D721Med (cell line): ENCODE results near the gene ZCCHC7.
A peak's percentile ranks its signal among the peaks of the same experiment; 100 is the strongest.

Source experiments
- DNase-seq: peaks from one replicate; pipeline ENCODE4 v3.0.0; 2011; ENCODE audit warnings: low spot score; ENCODE audit not compliant: insufficient read length
- FAIRE-seq: peaks from 2 replicates; lab custom pipeline; 2011; peaks lifted over from hg19 to GRCh38; lab: Jason Lieb, UNC
- TF ChIP-seq, protein P1 (sequence below): IDR thresholded peaks from 2 replicates; pipeline ENCODE4 v1.5.1; 2012; ENCODE audit warnings: mild to moderate bottlenecking, control low read depth; ENCODE audit not compliant: insufficient read depth; ENCODE audit errors: missing control alignments

Gene ZCCHC7

DNA sequence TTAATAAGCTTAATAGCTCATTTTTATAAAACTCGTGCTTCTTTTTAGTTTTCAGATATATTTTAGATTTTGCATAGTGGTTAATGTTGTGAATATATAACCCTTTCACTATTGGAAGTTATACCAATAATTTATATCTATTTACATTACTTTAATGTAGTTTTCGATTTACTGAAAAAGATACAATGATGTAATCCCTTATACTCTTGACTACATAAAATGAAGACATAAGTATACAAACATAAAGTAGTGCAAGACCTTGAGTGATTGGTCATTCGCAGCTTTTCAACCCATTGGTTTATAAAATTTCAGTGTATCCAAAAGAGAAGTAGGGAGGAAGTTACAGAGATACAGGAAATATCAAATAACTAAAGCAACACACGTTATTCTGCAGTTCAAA, 217.8 kb downstream of the ZCCHC7 start:
- peak; percentile 67 for FAIRE-seq
- TF ChIP-seq, protein P1, sequence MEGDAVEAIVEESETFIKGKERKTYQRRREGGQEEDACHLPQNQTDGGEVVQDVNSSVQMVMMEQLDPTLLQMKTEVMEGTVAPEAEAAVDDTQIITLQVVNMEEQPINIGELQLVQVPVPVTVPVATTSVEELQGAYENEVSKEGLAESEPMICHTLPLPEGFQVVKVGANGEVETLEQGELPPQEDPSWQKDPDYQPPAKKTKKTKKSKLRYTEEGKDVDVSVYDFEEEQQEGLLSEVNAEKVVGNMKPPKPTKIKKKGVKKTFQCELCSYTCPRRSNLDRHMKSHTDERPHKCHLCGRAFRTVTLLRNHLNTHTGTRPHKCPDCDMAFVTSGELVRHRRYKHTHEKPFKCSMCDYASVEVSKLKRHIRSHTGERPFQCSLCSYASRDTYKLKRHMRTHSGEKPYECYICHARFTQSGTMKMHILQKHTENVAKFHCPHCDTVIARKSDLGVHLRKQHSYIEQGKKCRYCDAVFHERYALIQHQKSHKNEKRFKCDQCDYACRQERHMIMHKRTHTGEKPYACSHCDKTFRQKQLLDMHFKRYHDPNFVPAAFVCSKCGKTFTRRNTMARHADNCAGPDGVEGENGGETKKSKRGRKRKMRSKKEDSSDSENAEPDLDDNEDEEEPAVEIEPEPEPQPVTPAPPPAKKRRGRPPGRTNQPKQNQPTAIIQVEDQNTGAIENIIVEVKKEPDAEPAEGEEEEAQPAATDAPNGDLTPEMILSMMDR, result no peak
- DNase-seq, result no peak

DNA sequence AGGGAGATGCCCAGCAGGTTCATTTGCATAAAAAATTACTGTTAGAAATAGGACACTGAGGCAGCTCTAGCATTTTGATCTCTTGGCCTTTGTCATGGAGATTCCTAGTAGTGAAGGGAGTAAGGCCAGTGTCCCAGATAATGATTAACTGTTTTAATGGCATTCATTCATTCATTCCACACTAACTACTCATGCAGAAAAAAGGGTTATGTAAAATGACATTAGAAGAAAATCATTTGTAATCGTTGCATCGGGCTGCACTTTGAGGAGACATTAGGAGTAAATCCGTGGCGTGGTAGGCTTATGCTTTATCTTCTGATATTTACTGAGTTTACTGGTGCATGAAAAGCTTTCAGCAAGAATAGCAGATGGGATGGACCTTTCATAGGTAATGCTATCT, 219.5 kb downstream of the ZCCHC7 start:
- DNase-seq, result no peak
- FAIRE-seq, result peak; percentile 95
- TF ChIP-seq, protein P1, result no peak

DNA sequence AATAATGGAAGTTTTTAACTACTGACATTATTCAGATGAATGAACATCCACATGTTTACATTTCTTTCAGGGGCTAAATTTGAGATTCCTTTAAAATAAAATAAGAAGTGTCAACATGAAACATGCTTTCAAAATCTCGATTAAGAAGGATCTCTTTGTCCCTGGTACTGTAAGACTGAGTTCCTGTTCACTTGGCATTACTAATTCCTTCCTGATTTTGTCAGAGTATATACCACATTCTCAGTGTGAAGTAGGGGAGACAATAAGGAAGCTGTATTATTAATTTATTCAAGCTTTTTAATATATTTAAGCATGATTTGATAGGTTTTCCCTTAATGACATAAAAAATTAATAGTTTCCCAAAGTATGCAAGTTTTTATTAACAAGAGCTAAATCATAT, 220.6 kb downstream of the ZCCHC7 start:
- FAIRE-seq (peak; percentile 67), DNase-seq (no peak)
- TF ChIP-seq, protein P1, result no peak

DNA sequence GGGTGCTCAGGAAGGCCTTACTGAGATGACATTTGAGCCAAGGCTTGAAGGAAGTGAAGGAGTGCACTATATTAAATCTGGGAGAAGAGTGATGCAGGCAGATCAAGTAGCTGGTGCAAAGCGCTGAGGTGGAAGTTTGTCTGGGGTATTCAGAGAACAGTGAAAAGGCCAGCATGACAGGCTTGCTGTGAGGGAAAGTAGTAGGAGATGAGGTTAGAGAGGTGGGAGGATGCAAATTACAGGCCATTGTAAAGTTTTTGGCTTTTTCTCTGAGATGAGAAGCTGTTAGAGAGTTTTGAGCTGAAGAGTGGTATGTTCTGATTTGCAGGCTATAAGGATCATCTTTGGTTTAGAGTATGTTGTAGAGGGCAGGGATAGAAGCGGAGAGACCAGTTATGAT, 221.3 kb downstream of the ZCCHC7 start:
- TF ChIP-seq, protein P1, result no peak
- FAIRE-seq (no peak), DNase-seq (no peak)

DNA sequence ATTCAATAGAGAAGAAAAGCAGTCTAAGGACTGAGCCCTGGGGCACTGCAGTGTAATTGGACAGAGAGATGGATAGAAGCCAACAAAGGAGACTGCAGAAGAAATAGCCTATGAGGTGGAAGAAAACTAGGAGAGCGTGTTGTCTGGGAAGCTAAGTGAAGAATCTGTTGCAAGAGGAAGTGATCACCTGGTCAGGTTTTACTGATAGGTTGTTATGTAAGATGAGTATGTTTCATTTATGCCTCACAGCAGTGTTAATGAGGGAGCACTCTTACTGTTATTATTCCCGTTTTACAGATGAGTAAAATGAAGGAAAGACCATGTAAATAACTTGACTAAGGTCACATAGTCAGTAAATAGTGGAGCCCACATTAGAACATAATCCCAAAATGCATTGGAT, 222.1 kb downstream of the ZCCHC7 start:
- peak; percentile 78 for FAIRE-seq
- no peak for DNase-seq
- TF ChIP-seq, protein P1, result no peak

DNA sequence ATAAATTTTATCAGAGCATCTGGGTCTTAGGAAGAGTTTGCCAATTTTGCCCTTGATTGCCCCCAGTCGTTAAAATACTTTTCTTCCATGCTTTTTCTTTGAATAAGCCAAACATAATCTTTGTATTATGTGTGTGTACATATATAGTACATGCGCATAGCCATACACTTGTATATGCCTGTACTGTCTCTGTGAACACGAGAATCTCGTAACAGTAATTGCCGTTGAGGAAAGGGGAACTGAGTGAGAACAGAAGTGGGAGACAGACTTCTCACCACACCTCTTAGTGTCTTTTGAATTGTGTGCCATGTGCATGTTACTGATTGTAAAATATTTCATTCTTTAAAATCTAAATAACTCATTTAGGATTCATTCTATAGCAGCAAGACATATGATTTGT, 222.5 kb downstream of the ZCCHC7 start:
- TF ChIP-seq, protein P1, result no peak
- DNase-seq, result no peak
- peak; percentile 69 for FAIRE-seq

DNA sequence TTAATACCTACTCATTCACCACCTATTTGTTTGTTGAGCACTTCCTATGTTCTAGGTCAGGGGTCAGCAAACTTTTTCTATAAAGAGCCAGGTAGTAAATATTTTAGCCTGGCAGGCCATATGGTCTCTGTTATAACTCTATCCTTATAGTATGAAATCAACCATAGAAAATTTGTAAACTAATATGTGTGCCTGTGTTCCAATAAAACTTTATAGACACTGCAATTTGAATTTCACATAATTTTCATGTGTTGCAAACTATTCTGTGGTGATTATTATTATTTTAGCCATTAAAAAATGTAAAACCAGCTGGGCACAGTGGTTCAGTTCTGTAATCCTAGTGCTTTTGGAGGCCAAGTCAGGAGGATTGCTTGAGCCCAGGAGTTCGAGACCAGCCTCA, 223.3 kb downstream of the ZCCHC7 start:
- TF ChIP-seq, protein P1, result no peak
- no peak for DNase-seq
- FAIRE-seq, result no peak
